Prostate gland (tissue), 2 donors: Measurements from ENCODE around the gene OAS3. TPM values are rescaled to one million over a fixed set of nuclear protein-coding genes. Genes with fewer than 3 reads are reported as not detected.

Experiments used
- DNase-seq: peaks from one replicate; pipeline ENCODE4 v3.0.0-alpha.2; 2019; ENCODE audit warnings: low spot score
- H3K27ac ChIP-seq, 2 donors: fragments of 200-600 bp; sonication (generic); 2 replicates each; pipeline ENCODE4 v1.5.1; 2017 to 2019
- H3K27me3 ChIP-seq: fragments of 200-600 bp; sonication (generic); replicated peaks from 2 replicates; pipeline ENCODE4 v1.5.1; 2019; ENCODE audit not compliant: insufficient read depth
- H3K36me3 ChIP-seq, 2 donors: fragments of 200-600 bp; sonication (generic); 1 replicate in 1 of 2; 2 replicates in 1 of 2; pipeline versions ENCODE4 v1.5.1 to v1.8.1; 2017 to 2019
- H3K4me1 ChIP-seq: fragments of 200-600 bp; sonication (generic); replicated peaks from 2 replicates; pipeline ENCODE4 v1.5.1; 2019
- H3K4me3 ChIP-seq, 2 donors: fragments of 200-600 bp; sonication (generic); 2 replicates each; pipeline ENCODE4 v1.5.1; 2017 to 2019
- H3K9me3 ChIP-seq: fragments of 200-600 bp; sonication (generic); 2 replicates; pipeline ENCODE4 v1.5.1; 2017
- POLR2A ChIP-seq: fragments of 450-650 bp; IDR thresholded peaks from one replicate; pipeline ENCODE4 v1.6.1; 2016; ENCODE audit warnings: antibody characterized with exemption, mild to moderate bottlenecking
- POLR2AphosphoS5 ChIP-seq: sonication (generic); formaldehyde crosslinking; IDR thresholded peaks from one replicate; pipeline ENCODE4 v1.6.1; 2017; ENCODE audit warnings: antibody characterized with exemption
- WGBS: methylation state at CpG from one replicate; pipeline ENCODE4 v1.1.5; 2018; 5-methylcytosine and 5-hydroxymethylcytosine counted together
- intact Hi-C: fragments of 100-400 bp; cut with DNase I; formaldehyde crosslinking; loops from one replicate; pipeline ENCODE4 v1.14.2; 2022
- total RNA-seq, 2 donors: library from RNA; depleted of rRNA; stranded (reverse); fragments of >200 nt; gene quantifications; one replicate each; pipeline ENCODE4 v1.1.0, GENCODE V29; 2016
- TF ChIP-seq, protein P1 (sequence below), 4 experiments: fragments of 200-600 bp in 2 of 4; fragments of 450-650 bp in 2 of 4; sonication (generic) in 2 of 4; IDR thresholded peaks; 1 replicate in 3 of 4; 2 replicates in 1 of 4; pipeline ENCODE4 v1.5.1; 2016 to 2019; ENCODE audit warnings: antibody characterized with exemption in 4 of 4, mild to moderate bottlenecking in 2 of 4, moderate library complexity in 2 of 4

Gene OAS3
- total RNA-seq, 2 donors from 2014 or later, result 8.7 to 11.2 TPM

GRCh38 chr12:113006641-113007040, 68.4 kb downstream of the OAS3 start:
- H3K27me3 ChIP-seq, result no peaks in the 10 kb centered on the region
- intact Hi-C loops, result no loop called here
- H3K27ac ChIP-seq, result no peak overlapping the region
- H3K9me3 ChIP-seq, result no peaks in the 10 kb centered on the region
- no peak for TF ChIP-seq POLR2AphosphoS5
- TF ChIP-seq POLR2A, result no peak
- TF ChIP-seq, protein P1, sequence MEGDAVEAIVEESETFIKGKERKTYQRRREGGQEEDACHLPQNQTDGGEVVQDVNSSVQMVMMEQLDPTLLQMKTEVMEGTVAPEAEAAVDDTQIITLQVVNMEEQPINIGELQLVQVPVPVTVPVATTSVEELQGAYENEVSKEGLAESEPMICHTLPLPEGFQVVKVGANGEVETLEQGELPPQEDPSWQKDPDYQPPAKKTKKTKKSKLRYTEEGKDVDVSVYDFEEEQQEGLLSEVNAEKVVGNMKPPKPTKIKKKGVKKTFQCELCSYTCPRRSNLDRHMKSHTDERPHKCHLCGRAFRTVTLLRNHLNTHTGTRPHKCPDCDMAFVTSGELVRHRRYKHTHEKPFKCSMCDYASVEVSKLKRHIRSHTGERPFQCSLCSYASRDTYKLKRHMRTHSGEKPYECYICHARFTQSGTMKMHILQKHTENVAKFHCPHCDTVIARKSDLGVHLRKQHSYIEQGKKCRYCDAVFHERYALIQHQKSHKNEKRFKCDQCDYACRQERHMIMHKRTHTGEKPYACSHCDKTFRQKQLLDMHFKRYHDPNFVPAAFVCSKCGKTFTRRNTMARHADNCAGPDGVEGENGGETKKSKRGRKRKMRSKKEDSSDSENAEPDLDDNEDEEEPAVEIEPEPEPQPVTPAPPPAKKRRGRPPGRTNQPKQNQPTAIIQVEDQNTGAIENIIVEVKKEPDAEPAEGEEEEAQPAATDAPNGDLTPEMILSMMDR (IDR thresholded peaks at IDR 0.05), result no peak
- no peak for DNase-seq
- H3K36me3 ChIP-seq, result no peaks in the 10 kb centered on the region
- 81% methylated on average over 6 of the region's 6 CpGs for WGBS
- no peak overlapping the region for H3K4me3 ChIP-seq
- no peaks in the 10 kb centered on the region for H3K4me1 ChIP-seq

- DNase-seq, result no peak
These were observed 68.9 kb downstream of the OAS3 start for GRCh38 chr12:113007166-113007565.

GRCh38 chr12:113010701-113011100, 72.4 kb downstream of the OAS3 start:
- H3K36me3 ChIP-seq, result no peaks in the 10 kb centered on the region
- no peak for DNase-seq
- intact Hi-C loops, result no loop called here
- H3K4me1 ChIP-seq, result no peaks in the 10 kb centered on the region
- WGBS, result 56% methylated on average over 2 of the region's 2 CpGs
- no peak overlapping the region for H3K27ac ChIP-seq
- H3K27me3 ChIP-seq, result no peaks in the 10 kb centered on the region
- H3K9me3 ChIP-seq, result no peaks in the 10 kb centered on the region
- no peak overlapping the region for H3K4me3 ChIP-seq
- TF ChIP-seq POLR2AphosphoS5 (no peak), POLR2A (no peak)
- TF ChIP-seq, protein P1 (IDR thresholded peaks at IDR 0.05), result no peak

More at GRCh38 chr12:113007166-113007565, 68.9 kb downstream of the OAS3 start:
- 89% methylated on average over 4 of the region's 4 CpGs for WGBS
- TF ChIP-seq POLR2AphosphoS5 (no peak), POLR2A (no peak)
- TF ChIP-seq, protein P1 (IDR thresholded peaks at IDR 0.05), result no peak
- no peak overlapping the region for H3K4me3 ChIP-seq
- intact Hi-C loops, result no loop called here
- H3K9me3 ChIP-seq, result no peaks in the 10 kb centered on the region
- no peaks in the 10 kb centered on the region for H3K27me3 ChIP-seq
- H3K36me3 ChIP-seq, result no peaks in the 10 kb centered on the region
- H3K4me1 ChIP-seq, result no peaks in the 10 kb centered on the region
- H3K27ac ChIP-seq, result no peak overlapping the region

DNA sequence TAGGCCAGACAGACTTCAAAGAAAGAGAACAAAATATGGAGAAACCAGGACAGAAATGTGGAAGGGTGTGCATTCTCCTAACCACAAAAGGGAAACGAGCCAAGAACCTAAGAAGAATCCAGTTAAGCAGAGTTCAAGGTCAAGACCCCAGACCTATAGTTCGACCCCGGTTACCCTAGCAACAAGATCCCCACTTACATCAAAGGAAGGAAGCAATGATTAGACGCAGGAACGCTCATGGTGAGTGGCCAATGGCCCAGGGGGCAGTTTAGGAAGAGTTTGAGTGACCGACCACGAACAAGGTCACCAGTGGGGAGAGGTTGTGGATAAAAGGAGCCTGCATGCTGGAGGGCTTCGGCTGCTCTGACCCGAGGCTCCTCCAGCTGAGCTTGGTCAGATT, 76.3 kb downstream of the OAS3 start:
- TF ChIP-seq POLR2A, result no peak
- TF ChIP-seq POLR2AphosphoS5, result no peak
- TF ChIP-seq, protein P1 (IDR thresholded peaks at IDR 0.05), result no peak
- 69% methylated on average over 9 of the region's 9 CpGs for WGBS
- no peaks in the 10 kb centered on the region for H3K36me3 ChIP-seq
- intact Hi-C loops, result no loop called here
- H3K4me1 ChIP-seq, result no peaks in the 10 kb centered on the region
- no peak overlapping the region for H3K4me3 ChIP-seq
- no peak overlapping the region for H3K27ac ChIP-seq
- no peak for DNase-seq
- H3K9me3 ChIP-seq, result no peaks in the 10 kb centered on the region
- H3K27me3 ChIP-seq, result no peaks in the 10 kb centered on the region

DNA sequence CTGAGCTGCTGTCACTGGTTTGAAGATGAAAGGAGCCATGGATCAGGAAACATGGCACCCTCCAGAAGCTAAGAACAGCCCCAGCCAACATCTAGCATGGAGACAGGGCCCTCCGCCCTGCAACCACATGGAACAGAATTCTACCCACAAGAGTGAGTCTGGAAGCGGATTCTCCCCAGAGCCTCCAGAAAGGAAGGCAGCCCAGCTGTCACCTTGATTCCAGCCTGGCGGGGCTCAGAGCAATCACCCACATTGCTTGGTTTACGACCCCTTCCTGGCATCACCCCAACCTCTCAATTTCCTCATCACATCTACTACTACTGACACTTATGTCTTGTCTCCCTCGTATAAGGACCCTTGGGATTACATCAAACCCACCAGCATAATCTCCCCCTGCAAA, 78.5 kb downstream of the OAS3 start:
- intact Hi-C loops, result no loop called here
- no peak for TF ChIP-seq POLR2AphosphoS5
- no peaks in the 10 kb centered on the region for H3K9me3 ChIP-seq
- no peak overlapping the region for H3K4me3 ChIP-seq
- 69% methylated on average over 5 of the region's 5 CpGs for WGBS
- no peaks in the 10 kb centered on the region for H3K36me3 ChIP-seq
- no peaks in the 10 kb centered on the region for H3K4me1 ChIP-seq
- H3K27ac ChIP-seq, result no peak overlapping the region
- H3K27me3 ChIP-seq, result no peaks in the 10 kb centered on the region
- no peak for DNase-seq
